A549 treated with dexamethasone at 1 μM for 4 hours (cell line): ENCODE data around the gene IRAG1. TPM values are rescaled to one million over a fixed set of nuclear protein-coding genes. Genes with fewer than 3 reads are reported as not detected.

Experiments used
- total RNA-seq: library from RNA; stranded (reverse); fragments of 200-300 nt; extraction: Qiagen RNA extraction; gene quantifications from 5 replicates; pipeline ENCODE4 v1.2.3, GENCODE V29; 2022

IRAG1 gene
- total RNA-seq = 0.03 to 0.08 TPM (median 0.05 TPM) in 5 replicates

GRCh38 chr11:10693509-10694081 lies at the start of gene IRAG1:
IRAG1 (minus strand) TSS chr11:10693755; CDS start chr11:10693602, 153 bp downstream.

Other genes starting within 250 kb of the IRAG1 start
- gene AMPD3, start 238.5 kb downstream of the IRAG1 start, total RNA-seq = 6.3 to 8.9 TPM (median 6.8 TPM) in 5 replicates
- gene RNF141, start 152.6 kb downstream of the IRAG1 start, total RNA-seq = 20.9 to 34.2 TPM (median 31.2 TPM) in 5 replicates
- 0.36 to 1.2 TPM (median 0.64 TPM) in 5 replicates for gene LYVE1, start 125.1 kb downstream of the IRAG1 start, total RNA-seq
- 23.8 to 29.9 TPM (median 27.7 TPM) in 5 replicates for gene CTR9, start 57.5 kb upstream of the IRAG1 start, total RNA-seq
- 607 to 728 TPM (median 660 TPM) in 5 replicates for gene EIF4G2, start 115.2 kb upstream of the IRAG1 start, total RNA-seq
- gene ZBED5, start 164.3 kb upstream of the IRAG1 start, total RNA-seq = 14.8 to 22.6 TPM (median 20.7 TPM) in 5 replicates